CMK (cell line): ENCODE data around the gene TMEM178B.
"Not testable (repeated sequence)": the region's sequence is repeated elsewhere in the genome, so short reads cannot be mapped to it uniquely, and the experiment has no call there.

Source experiments
- DNase-seq: peaks from one replicate; pipeline ENCODE4 v3.0.0-alpha.2; 2010; ENCODE audit warnings: low read depth

TMEM178B gene

DNA sequence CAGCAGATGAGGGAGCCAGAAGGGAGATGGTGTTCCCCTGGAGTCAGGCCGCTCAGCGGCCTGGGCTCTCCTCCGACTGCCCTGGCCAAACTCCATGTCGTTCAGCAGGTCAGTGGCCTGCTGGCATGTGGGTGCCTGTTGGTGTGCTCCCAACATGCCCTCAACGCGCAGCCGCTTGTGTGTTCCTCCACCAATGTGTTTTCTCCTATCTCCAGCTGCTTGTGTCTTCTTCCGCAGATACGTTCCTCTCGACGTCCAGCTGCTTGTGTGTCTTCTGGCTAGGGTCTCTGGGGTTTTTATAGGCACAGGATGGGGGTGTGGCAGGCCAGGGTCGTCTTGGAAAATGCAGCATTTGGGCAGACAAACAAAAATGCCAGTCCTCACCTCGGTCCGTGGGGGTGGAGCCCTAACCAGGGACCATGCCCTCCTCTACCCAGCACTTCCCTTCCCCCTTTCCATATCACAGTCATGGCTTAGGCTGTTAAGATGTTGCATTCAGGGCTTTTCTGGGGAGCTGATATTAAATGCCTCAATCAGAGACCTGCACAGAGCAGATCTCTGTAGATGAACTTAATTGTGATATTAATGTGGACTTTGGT lies 111.6 kb downstream of the TMEM178B start:
- DNase-seq, result no peak

DNA sequence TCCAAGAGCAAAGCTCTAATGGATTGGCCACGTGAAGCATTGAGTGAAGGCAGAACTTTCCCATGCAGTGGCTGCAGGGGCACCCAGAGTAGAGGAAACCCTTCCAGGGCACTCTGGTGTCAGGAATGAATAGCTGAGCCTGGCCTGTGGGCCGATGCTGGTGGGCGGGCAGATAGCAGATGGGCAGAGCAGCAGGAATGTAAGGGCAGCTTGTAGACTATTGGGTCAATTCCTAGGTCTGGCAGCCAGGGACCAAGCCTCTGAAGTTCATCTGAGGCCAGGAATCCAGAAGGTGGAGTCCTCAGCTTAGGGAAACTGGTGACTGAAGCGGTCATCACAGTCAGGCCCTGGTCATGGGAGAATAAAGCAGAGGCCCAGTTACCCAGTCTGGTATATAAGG lies 115.4 kb downstream of the TMEM178B start:
- DNase-seq, result no peak

DNA sequence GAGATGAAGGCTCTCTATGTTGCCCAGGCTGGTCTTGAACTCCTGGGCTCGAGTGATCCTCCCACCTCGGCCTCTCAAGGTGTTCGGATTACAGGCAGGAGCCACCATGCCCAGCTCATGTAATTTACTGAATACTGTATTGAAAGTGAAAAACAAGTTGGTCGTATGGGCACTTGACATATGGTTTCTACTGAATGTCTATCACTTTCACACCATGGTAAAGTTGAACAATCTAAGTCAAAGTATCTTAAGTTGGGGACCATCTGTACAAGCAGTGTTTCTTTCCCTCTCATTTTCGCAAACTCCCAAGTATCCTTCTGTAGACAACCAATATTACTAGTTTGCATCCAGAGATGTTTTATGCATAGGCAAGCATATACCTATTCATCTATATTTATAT lies 116.6 kb downstream of the TMEM178B start:
- no peak for DNase-seq

- DNase-seq, result no peak
Observed at GRCh38 chr7:141191277-141191676, 117.4 kb downstream of the TMEM178B start.

DNA sequence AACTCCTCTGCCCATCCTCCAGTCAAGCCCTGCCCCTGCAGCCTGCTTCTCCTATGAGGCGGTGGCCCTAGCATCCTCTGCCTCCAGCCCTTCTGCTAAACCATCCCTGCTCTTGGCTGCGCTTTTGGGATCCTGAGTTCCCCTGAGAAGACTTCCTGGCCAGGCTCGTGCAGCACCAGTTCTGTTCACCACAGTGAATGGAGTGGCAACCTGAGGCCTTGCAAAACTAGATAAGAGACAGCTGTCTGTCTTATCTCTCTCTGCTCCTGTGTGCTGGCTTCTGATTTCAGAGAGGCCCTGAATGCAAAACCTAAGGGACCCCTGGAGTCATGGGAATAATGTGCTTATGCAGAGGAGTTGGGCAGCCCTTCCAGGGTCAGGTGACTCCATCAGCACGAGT lies 119.2 kb downstream of the TMEM178B start:
- no peak for DNase-seq

GRCh38 chr7:141195722-141196121 lies 121.9 kb downstream of the TMEM178B start:
- DNase-seq, result not testable (repeated sequence)

- no peak for DNase-seq
Observed at GRCh38 chr7:141198194-141198958, 124.5 kb downstream of the TMEM178B start.

- DNase-seq, result no peak
Observed at GRCh38 chr7:141200191-141201108, 126.6 kb downstream of the TMEM178B start.

DNA sequence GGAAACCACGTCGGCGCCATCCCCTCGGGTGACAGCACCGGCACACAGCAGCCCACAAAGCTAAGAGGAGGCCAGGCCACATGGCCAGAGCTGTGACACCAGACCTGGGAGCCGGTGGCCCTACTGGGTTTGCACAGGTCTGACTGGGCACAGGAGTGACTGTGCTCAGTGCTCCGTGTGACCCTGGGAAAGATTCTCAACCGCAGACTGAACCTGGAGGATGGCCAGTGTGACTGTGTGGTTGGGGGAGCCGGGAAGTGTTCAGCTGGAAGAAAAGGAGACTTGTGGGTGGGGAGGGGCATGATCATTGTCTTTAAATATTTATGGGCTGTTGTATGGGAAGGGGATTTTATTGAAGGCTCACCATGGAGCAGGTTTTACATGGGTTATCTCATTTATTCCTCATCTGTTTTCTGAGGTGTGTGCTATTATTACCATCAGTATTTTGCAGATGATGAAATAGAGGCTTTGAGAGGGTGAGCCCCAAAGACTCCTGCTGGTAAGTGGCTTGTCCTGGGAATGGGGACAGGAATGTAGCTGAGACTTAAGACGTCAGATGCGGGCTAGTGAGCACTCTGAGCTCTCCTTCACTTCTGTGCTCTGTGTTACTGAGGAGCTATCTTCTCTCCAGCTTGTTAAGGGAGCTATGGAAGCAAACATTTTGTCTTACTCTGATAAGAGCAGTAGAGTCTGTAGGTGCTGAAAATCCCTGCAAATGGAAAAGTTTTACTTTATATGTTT lies 127.5 kb downstream of the TMEM178B start:
- DNase-seq, result no peak

DNA sequence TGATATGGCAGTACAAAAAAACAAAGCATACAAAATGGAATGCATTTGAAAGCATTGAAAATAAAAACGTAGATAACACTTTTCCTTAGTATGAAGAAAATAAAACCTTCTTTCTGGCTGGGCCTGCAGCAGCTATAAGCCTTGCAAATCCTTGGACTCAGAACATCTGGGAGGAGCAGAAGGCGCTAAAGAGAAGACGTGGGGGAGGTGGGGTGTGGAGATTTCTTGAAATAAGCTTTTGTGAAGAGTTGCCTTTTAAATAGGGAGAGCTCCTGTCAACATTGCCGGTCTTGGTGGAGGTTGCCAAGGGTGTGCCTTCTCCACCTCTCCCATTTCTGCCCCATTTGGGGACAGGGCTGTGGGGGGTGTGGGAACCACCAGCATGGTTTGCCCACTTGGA lies 128.7 kb downstream of the TMEM178B start:
- no peak for DNase-seq

- no peak for DNase-seq
Observed at GRCh38 chr7:141203177-141203576, 129.3 kb downstream of the TMEM178B start.

GRCh38 chr7:141203586-141203985 lies 129.7 kb downstream of the TMEM178B start:
- DNase-seq, result no peak

- DNase-seq, result no peak
Observed at GRCh38 chr7:141207661-141208060, 133.8 kb downstream of the TMEM178B start.

GRCh38 chr7:141208539-141208938 lies 134.7 kb downstream of the TMEM178B start:
- no peak for DNase-seq

- DNase-seq, result no peak
Observed at GRCh38 chr7:141209454-141209853, 135.6 kb downstream of the TMEM178B start.

DNA sequence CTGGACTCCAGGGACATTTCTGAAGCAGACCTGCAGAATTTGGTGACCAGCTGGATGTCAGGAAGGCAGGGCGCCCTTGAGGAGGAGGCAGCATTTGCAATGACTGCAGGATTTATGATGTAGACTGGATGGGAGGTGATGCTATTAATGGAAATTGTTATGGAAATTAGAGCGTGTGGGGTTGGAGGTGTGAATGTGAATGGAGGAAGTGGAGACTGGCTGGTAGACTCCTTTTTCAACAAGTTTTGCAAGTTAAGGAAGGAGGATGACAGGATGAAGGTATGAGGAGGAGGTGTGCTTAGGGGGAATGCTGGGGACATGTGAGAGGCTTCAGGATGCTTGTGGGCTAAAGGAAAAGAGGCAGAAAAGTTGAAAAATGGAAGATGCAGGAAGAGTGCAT lies 137.0 kb downstream of the TMEM178B start:
- no peak for DNase-seq

DNA sequence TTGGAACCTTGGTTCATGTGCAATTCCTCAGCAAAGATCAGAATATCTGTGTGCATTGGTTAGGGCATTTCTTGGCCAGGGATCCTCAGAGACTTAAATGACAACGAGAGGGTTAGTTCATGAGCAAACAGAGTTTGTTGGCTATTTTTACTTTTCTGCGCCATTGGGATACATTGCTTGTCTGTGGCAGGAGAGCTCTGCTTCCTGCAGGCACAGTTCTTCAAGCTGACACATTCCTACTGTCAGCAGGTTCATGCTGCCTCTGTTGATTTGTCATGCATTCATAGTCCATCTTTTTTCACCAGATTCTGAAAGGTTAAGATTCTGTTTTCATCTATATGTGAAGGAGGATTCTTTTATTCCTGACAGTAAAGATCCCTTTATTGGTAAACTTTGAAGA lies 139.4 kb downstream of the TMEM178B start:
- no peak for DNase-seq

GRCh38 chr7:141217938-141218337 lies 144.1 kb downstream of the TMEM178B start:
- no peak for DNase-seq

- DNase-seq, result no peak
Observed at GRCh38 chr7:141218941-141219340, 145.1 kb downstream of the TMEM178B start.

DNA sequence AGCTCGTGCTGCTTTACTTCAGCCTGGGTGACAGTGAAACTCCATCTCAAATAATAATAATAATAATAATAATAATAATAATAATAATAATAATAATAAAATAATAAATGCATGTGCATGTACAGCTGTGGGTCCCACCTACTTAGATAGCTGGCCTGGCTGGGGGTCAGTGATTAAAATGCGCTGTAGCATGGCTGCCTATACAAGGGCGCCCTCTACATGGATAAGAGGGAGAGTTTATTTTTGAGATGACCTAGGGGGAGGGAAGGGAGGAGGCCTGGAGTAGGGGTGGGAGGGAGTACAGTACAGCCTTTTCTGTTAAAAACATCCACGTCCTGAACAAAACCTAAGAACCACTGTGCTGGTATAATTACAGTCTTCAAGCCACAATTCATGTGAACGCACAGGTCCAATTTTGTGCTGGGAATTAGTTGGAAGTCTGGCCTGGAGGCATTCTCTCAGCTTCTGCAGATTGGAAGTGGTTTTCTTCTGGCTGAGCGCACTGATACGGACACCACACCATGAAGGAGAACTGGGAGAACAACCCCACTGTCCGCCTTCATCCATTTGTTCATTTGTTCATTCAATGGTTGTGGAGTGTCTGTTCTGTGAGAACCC lies 146.5 kb downstream of the TMEM178B start:
- DNase-seq, result no peak

GRCh38 chr7:141221007-141221612 lies 147.2 kb downstream of the TMEM178B start:
- no peak for DNase-seq
